HG03159 (cell line): ENCODE data around the gene PODNL1.

Experiments used
- ATAC-seq: cut with Tn5 transposase; IDR thresholded peaks from one replicate; pipeline ENCODE4 v1.9.1; 2021; ENCODE audit warnings: mild to moderate bottlenecking, moderate library complexity; ENCODE audit not compliant: unreplicated experiment

The PODNL1 gene

DNA sequence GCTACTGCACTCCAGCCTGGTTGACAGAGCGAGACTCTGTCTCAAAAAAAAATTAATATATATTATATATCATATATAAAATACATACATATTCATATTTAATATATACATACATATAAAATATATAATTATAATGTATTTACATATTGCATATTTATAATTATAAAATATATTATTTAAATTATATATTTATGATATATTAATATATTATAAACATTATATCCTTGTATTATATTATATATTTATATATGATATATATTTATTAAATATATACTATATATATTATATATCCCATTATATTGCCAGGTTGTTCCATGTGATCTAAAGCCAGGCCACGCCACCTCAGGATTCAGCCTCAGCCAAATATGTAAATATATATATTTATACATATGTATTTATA lies 42.0 kb downstream of the PODNL1 start:
- ATAC-seq: no peak

GRCh38 chr19:13894552-13894951 lies 43.7 kb downstream of the PODNL1 start:
- no peak for ATAC-seq

DNA sequence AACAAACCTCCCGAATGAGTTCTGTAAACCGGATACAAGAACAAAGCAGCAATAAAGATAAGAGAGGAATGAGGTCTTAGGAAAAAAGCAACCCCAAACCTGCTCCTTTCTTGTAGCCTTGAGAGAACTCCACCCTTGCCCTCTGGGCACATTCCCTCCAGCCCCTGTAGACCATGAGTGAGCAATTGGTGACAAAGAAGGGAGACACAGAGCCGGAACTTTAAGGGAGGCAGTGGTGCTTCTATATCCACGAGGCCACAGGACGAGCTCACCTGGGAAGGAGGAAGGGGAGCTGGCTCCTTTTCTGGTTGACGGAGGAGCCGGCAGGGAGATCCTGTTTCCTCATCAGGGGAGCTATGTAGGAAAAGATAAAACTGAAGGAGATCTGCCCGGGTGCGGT lies 45.3 kb downstream of the PODNL1 start:
- no peak for ATAC-seq

GRCh38 chr19:13890136-13890535 lies 48.1 kb downstream of the PODNL1 start:
- ATAC-seq: no peak

GRCh38 chr19:13888281-13888680 lies 49.9 kb downstream of the PODNL1 start:
- ATAC-seq: no peak

GRCh38 chr19:13887517-13887916 lies 50.7 kb downstream of the PODNL1 start:
- no peak for ATAC-seq

DNA sequence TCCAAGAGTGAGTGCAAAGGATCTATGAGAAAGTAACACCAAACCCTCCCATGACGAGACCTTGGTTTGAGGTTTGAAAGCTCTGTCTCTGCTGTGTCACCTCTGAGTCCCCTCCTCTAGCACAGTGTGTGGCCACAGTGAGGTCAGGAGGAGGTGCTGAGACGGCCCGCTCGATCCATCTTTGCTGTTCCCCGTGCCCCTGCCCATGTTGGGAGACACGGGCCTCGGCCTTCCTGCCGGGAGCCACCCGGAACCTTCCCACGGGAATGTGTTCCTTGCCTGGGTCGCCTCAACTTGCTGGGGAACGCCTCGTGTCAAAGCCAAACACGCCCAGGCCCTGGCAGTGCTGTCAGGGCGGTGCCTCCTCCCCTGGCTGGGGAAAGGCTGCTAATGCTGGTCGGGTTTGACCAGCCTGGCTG lies 51.2 kb downstream of the PODNL1 start:
- ATAC-seq: no peak

- no peak for ATAC-seq
Observed at GRCh38 chr19:13885826-13886365, 52.3 kb downstream of the PODNL1 start.

DNA sequence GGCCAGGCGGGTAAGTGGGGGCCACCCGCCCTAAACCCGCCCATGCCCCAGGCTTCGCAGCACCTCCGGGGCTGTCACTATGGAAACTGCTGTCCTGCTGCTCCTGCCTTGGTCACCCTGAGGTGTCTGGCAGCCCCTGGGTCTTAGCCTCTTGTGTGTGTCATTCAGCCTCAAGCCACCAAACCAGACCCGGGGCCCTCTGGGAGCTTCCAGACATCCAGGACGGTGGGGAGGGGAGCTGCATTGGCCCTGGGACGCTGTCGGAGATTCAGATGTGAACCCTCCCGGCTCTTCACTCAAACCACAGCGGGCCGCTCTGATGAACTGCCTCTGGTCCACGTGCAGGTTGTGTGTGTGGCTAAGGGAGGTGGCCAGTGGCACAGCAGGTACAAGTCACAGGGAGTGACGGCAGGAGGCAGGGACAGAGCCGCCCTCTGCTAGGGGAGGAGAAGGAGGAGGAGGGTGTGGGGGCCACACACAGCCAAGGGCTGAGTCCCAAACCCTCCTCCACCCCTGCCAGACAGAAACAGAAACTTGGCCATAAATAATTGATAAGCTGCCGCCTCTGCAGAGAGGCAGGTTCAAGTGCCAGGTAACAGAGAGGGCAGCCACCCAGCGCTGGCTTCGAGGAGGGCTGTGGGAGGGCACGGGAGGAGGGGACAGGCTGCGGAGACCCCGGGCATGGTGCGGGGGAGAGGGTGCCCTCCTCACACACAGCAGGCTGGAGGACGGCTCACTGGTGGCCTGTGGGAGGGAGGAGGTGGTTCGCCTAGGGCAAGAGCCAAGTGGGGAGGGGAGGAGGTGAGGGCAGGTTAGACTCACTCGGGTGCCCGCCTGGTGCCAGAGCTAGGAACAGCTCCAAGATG lies 53.3 kb downstream of the PODNL1 start:
- ATAC-seq: no peak

GRCh38 chr19:13883516-13884064 lies 54.6 kb downstream of the PODNL1 start:
- no peak for ATAC-seq

DNA sequence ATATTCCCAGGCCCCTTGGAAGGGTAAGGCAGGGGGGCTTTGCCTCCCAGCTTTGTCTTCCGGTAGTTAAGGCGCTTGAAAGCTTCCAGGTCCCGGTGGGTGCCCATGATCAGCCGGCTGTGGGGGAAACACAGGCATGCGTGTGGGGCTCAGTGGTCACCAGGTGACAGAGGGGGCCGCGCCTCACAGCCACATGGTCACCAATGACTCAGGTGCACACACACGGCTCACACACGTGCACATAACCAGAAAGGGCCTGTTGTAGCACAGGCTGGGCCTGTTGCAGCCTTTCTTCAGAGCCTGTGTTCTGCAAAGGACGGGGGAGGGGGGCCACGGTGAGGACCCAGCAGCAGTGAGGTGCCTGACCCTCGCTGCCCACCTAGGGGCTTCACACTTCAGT lies 55.4 kb downstream of the PODNL1 start:
- ATAC-seq: no peak

GRCh38 chr19:13882419-13882795 lies 55.8 kb downstream of the PODNL1 start:
- no peak for ATAC-seq

GRCh38 chr19:13881692-13882418 lies 56.4 kb downstream of the PODNL1 start:
- ATAC-seq: no peak

- ATAC-seq: no peak
Observed at GRCh38 chr19:13881251-13881691, 56.9 kb downstream of the PODNL1 start.
